Measurements from ENCODE around the gene CENPB.
"Not testable (repeated sequence)": the region's sequence is repeated elsewhere in the genome, so short reads cannot be mapped to it uniquely, and the experiment has no call there.

Gene CENPB

GRCh38 chr20:3811467-3812258, 25.1 kb upstream of the CENPB start:
- DNase-seq: peak; percentile 94

DNA sequence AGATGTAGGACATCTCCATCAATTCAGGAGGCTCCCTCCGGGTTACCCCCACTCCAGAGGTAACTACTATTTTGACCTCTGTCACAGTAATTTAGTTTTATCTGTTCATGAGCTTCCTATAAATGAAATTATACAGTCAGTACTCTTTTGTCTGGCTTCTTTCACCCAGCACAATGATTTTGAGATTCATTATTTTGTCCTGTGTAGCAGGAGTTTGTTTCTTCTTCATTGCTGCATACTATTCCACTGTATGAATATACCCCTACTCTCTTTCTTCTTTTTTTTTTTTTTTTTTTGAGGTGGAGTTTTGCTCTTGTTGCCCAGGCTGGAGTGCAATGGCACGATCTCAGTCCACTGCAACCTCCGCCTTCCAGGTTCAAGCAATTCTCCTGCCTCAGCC, 22.0 kb upstream of the CENPB start:
- no peak for DNase-seq

GRCh38 chr20:3804781-3805180, 18.2 kb upstream of the CENPB start:
- DNase-seq: no peak

DNA sequence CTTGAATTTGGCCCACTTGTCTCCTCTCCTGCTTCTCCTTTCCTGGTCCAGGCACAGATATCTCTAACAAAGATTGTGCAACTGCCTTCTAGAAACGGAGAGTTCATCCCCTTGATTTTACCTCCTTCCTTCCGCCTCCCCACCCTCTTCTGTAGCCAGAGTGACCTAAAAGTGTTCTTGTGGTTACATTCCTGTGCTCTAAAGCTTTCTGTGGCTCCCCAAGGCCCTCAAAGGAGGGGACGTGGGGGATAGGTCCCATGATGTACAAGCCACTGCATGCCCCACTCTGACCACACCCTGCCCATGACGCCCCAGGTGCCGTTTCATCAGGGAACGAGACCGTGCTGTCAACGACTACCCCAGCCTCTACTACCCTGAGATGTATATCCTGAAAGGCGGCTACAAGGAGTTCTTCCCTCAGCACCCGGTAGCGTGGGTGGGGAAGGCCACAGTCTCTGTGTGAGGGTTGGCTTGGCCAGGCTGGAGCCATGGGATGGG, 17.8 kb upstream of the CENPB start:
- DNase-seq: no peak

DNA sequence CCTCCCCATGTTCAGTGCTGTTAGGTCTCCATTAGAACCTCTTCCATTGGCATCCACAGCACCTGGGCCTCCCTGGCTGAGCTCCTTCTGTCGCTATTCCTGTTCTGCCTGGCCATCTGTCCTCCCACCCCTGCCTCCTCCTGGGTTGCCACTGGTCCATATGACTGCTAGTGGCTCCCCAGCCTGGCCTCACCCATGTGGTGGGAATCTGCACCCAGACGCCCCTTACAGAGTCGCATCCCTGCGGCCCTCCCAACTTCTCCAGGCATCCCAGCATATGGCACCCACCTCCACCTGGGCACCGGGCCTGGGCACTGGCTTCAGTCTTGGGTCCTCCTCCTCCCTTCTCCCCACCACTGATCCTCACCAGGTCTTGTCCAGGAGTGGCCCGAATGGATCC, 17.3 kb upstream of the CENPB start:
- no peak for DNase-seq

- no peak for DNase-seq
Observed at GRCh38 chr20:3803289-3803688, 16.7 kb upstream of the CENPB start.

DNA sequence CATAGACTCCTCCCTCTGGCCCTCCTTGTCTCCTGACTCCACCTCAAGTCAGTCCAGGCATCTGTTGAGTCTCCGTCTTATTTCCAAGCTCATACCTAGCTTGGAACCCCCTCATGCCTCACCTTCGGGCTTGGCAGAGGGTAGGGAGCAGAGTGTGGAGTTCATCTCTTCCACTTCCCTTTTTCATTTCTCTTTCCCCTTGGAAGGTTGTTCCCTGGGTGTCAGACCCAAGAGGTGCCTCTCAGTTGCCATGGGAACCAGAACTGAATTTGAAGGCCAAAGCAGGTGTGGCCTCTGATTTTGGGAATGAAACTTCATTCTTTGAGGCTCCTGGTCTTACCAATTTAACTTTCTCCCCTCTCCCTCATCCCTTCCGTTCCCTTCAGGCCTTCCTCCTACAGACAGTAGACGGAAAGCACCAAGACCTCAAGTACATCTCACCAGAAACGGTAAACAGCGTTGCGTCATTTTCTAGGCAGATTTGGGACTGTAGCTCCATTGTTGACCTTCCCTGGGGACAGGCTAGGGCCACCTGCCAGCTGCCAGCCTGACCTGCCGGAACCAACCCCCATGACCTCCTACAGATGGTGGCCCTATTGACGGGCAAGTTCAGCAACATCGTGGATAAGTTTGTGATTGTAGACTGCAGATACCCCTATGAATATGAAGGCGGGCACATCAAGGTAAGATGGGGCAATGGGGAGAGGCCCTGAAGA, 16.1 kb upstream of the CENPB start:
- no peak for DNase-seq

DNA sequence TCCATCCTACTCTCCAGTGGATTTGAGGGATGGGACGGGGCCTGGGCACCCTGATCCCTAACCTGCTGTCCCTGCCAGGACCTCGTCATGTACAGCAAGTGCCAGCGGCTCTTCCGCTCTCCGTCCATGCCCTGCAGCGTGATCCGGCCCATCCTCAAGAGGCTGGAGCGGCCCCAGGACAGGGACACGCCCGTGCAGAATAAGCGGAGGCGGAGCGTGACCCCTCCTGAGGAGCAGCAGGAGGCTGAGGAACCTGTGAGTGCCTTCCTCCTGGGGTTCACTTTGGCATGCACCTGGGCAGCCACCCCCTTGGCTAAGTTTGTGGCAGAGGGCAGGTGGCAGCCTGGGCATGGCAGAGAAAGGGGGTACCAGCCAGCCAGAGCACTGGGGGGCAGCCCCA, 15.3 kb upstream of the CENPB start:
- DNase-seq: no peak

DNA sequence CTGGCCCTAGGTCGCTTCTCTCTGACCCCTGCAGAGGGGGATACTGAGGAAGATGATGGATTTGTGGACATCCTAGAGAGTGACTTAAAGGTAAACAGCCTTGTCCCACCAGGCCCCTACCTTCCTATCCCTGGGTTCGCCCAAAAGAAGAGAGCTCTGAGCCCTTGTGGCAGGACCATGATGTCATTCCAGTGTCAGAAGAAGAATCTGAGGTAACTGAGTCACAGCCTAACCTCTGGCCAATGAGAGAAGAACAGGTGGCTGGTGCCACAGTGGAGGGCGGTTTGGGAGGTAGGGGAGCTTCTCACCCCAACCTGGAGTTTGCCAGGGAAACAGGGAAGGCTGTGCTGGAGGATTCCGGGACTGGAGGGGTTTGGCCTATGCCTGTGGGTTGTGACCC, 14.8 kb upstream of the CENPB start:
- no peak for DNase-seq

DNA sequence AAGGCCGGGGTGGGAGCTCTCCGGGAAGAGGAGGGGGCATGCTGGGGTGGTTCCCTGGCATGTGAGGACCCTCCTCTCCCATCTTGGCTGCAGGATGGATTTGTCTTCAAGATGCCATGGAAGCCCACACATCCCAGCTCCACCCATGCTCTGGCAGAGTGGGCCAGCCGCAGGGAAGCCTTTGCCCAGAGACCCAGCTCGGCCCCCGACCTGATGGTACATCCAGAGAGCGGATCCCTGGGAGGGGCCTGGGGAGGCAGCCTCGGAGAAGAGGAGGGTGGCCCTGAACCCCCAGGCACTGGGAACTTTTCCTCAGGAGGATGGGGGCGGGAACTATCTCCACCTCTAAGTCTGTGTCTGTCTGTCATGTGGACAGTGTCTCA, 14.3 kb upstream of the CENPB start:
- no peak for DNase-seq

- DNase-seq: no peak
Observed at GRCh38 chr20:3800256-3800877, 13.8 kb upstream of the CENPB start.

DNA sequence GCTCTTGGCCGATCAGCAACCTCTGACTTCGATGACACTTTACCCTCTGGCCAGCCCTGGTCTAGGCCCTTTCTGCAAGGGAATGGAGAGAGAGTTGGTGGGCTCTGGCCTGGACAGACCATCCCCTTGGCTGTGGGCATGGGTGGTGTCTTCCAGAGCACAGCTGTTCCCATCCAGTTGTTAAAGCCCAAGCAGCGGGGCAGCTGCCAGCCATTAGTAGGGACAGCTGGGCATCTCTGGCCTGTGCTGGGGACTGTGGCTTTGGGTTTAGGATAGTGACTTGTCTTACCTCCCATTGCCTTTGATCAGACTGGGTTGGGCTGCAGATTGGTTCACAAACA, 12.3 kb upstream of the CENPB start:
- no peak for DNase-seq

DNA sequence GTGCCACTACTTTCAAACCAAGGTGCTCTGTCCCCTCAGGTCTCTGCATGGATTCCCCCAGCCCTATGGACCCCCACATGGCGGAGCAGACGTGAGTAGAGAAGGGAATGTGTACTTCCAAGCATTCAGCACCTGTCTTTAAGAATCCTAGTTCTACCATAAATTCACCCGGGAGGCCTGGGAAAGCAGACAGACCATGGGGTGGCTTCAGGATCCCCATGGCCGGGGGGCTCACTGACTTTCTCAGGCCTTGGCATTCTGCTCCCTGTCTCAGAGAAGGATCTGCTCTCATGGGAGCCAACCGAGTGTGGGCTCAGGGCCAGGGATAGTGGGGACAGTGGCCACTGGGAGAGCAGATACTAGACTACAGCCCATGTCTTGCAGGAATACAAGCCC, 11.8 kb upstream of the CENPB start:
- no peak for DNase-seq

GRCh38 chr20:3797592-3798372, 11.2 kb upstream of the CENPB start:
- no peak for DNase-seq

DNA sequence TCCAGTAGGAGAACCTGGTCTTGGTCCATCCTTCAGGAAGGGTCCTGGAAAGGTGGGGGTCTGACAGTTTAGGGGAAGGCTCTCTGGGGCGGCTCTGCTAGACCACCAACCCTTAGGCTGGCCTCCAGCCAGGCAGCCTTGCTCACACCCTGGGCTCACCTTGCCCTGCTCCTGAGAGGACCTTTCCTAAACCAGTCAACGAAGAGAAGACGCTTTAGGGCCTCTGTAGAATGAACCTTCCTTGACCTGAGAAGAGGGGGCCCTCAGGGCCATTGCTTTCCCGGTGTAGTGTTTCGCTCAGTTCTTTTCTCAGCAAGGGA, 10.6 kb upstream of the CENPB start:
- DNase-seq: no peak

DNA sequence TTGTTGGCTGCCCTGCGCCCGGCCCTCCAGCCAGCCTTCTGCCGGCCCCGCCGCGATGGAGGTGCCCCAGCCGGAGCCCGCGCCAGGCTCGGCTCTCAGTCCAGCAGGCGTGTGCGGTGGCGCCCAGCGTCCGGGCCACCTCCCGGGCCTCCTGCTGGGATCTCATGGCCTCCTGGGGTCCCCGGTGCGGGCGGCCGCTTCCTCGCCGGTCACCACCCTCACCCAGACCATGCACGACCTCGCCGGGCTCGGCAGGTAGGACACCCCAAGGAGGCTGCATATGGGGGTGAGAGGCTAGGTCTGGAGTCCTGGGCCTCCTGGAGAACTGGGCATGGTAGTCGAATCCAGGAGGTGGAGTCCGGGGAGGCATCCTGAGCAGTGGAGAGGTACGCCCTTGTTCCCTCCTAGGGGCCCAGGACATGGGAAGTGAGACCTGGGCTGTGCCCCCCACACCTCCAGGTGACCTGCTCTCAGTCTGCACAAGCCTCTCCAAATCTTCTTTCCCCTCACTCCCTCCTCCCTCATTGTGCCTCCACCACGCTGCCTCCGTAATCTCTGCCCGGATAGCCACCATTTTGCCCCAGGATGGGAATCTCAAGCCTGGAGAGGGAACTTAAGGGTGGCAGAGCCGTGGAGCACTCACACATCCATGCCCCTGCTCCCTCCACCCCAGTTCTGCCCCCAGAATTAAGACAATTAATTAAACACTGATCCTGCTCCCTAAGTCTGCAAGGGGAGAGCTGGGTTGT, 10.1 kb upstream of the CENPB start:
- DNase-seq: no peak

DNA sequence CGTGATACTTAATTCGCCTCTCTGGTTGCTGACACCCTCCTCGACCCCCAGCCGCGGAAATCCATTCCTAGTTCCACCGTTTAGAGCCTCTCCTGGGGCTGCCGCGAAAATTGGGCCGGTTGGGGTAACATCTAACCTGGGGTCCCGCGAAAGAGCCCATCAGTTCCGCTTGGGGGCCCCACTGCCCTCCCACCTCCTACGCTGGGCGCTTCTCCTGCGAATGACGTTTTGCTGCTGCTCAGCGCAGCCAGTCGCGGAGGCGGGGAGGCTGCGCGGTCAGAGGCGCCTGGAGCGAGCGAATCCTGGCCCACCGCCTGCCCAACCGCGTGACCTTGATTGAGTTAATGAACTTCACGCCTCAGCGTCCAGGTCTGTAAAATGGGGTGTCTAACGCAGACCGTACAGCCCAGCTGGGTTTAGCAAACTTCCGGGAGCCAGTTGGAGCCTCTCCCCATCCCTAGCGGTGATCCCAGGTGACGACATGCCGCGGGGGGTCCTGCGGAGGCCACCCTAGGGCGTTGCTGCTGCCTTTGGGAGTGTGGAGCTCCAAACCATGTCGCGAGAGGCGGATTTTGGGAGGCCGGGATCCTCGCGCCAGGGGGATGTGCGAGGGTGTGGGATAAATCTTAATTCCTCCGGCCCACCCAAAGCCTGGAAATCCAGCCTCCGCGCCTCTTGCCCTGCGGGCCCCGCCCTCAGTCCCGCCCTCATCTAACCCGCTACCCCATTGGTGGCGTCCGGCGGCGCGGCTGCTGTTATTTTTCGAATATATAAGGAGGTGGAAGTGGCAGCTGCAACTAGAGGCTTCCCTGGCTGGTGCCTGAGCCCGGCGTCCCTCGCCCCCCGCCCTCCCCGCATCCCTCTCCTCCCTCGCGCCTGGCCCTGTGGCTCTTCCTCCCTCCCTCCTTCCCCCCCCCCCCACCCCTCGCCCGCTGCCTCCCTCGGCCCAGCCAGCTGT, 9.2 kb upstream of the CENPB start, which contains the start of gene CDC25B:
Gene CDC25B, plus strand, starts transcription at position 800 of the 958 bp plus-strand sequence. CDS start 222 bp downstream, outside the sequence.
- DNase-seq: peak; percentile 94

GRCh38 chr20:3794701-3795420, 8.3 kb upstream of the CENPB start:
- no peak for DNase-seq

GRCh38 chr20:3794168-3794567, 7.6 kb upstream of the CENPB start:
- DNase-seq: not testable (repeated sequence)

DNA sequence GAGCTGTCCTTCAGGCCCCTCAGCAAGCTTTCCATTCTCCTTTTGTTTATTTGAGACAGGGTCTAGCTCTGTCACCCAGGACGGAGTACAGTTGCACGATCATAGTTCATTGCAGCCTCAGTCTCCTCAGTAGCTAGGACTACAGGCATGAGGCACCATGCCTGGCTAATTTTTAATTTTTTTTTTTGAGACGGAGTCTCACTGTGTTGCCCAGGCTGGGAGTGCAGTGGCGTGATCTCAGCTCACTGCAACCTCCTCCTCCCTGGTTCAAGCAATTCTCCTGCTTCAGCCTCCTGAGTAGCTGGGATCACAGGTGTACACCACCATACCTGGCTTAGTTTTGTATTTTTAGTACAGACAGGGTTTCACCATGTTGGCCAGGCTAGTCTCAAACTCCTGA, 2.7 kb upstream of the CENPB start:
- DNase-seq: not testable (repeated sequence)
